Measurements from ENCODE around the gene CTNNB1. TPM values are rescaled to one million over a fixed set of nuclear protein-coding genes. Genes with fewer than 3 reads are reported as not detected.
"Not testable (repeated sequence)": the region's sequence is repeated elsewhere in the genome, so short reads cannot be mapped to it uniquely, and the experiment has no call there.

CTNNB1 gene
- total RNA-seq, 4 donors from 2014 or later: 379 to 659 (median 437) TPM

DNA sequence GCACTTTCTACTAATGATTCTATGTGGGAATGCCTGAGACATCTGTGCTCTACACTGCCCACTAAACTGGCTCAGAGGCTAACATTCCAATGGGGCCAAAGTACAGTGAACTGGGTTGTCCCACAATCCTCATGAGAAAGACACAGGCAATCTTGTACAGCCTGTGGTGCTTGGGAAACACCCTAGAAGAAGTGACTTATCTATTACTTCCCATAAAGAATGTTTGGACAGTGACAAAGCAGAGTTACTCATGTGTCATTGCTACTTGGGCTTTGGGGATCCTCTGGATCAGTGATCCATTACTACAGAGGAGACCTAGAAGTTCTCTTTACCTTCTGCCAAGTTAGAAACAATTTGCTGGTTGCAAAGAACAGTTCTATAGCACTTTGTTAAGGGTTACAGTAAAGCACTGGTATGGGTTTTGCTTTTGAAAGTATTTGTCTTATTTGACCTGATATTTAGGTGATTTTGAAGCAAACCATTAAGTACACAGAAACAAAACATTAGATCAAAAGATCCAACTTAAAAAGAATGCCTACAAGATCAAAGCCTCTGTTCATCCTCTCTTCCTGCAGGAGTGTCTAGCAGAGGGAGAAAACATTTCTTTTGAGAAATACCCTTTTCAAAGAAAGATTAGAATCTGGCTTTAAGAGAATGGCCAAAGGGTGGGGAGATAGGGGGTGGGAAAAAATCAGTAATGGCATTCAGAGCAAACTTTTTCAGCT lies 75.8 kb downstream of the CTNNB1 start:
- ATAC-seq (ENCODE audit: low FRiP score): no peak
- TF ChIP-seq, protein P1, sequence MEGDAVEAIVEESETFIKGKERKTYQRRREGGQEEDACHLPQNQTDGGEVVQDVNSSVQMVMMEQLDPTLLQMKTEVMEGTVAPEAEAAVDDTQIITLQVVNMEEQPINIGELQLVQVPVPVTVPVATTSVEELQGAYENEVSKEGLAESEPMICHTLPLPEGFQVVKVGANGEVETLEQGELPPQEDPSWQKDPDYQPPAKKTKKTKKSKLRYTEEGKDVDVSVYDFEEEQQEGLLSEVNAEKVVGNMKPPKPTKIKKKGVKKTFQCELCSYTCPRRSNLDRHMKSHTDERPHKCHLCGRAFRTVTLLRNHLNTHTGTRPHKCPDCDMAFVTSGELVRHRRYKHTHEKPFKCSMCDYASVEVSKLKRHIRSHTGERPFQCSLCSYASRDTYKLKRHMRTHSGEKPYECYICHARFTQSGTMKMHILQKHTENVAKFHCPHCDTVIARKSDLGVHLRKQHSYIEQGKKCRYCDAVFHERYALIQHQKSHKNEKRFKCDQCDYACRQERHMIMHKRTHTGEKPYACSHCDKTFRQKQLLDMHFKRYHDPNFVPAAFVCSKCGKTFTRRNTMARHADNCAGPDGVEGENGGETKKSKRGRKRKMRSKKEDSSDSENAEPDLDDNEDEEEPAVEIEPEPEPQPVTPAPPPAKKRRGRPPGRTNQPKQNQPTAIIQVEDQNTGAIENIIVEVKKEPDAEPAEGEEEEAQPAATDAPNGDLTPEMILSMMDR (IDR thresholded peaks at IDR 0.05): no peak

DNA sequence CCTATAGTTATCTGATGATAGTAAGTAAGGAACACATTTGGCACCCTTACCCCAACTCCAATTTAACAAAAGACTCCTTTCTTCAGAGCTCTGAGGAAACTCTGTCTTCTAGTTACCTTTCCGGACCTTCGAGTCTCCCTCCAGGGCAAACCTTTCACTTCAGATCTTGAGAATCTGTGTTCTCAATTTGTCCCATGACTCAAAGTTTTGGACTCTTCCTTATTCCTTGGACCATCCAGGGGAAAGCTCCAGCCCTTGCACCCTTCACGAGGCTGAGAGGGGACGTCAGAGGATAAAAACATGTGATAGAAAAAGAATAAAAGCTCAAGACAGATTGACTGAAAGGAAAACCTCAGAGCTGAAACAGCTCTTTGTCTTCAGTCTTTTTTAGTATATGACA lies 76.9 kb downstream of the CTNNB1 start:
- ATAC-seq (ENCODE audit: low FRiP score): no peak
- TF ChIP-seq, protein P1 (IDR thresholded peaks at IDR 0.05): no peak

More for the DNA sequence above, 75.8 kb downstream of the CTNNB1 start:
- DNase-seq (ENCODE audit: low spot score): no peak

DNA sequence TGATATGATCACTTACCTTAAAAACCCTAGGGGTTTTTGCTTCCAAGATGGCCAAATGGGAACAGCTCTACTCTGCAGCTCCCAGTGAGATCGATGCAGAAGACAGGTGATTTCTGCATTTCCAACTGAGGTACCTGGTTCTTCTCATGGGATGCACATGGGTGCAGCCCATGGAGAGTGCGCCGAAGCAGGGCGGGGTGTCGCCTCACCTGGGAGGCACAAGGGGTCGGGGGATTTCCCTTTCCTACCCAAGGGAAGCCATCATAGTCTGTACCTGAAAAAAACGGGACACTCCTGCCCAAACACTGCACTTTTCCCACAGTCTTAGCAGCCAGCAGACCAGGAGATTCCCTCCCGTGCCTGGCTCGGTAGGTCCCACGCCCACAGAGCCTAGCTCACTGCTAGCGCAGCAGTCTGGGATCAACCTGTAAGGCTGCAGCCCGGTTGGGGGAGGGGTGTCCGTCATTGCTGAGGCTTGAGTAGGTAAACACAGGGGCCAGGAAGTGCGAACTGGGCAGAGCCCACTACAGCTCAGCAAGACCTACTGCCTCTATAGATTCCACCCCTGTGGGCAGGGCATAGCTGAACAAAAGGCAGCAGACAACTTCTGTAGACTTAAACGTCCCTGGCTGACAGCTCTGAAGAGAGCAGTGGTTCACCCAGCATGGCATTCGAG lies 78.6 kb downstream of the CTNNB1 start:
- no peak for ATAC-seq (ENCODE audit: low FRiP score)
- DNase-seq (ENCODE audit: low spot score): no peak
- TF ChIP-seq, protein P1 (IDR thresholded peaks at IDR 0.05): no peak

More for the DNA sequence above, 76.9 kb downstream of the CTNNB1 start:
- no peak for DNase-seq (ENCODE audit: low spot score)

DNA sequence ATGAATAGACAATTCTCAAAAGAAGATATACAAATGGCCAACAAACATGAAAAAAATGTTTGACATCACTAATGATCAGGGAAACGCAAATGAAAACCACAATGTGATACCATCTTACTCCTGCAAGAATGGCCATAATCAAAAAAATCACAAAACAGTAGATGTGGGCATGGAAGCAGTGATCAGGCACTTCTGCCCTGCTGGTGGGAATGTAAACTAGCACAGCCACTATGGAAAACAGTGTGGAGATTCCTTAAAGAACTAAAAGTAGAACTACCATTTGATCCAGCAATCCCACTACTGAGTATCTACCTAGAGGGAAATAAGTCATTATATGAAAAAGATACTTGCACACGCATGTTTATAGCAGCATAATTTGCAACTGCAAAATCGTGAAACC lies 85.6 kb downstream of the CTNNB1 start:
- ATAC-seq (ENCODE audit: low FRiP score): not testable (repeated sequence)

DNA sequence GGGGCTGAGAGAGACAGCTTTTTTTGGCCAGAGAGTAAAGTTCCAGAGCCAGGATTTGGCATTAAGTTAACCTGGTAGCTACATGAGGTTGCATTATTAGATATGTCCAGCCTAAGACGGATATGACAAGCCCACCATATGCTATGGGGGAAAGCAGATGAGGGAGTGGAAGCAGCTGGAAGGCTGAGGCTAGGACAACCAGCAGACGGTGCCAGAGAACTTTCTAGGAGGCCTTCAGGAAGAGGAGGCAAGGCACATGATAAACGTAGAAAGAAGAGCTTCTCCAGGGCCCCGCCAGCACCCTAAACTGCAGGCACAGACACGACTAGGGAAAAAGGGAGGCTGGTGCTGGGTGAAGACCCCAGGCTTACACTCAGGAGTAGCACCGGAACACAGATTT lies 87.0 kb downstream of the CTNNB1 start:
- no peak for ATAC-seq (ENCODE audit: low FRiP score)
- DNase-seq (ENCODE audit: low spot score): no peak
- TF ChIP-seq, protein P1 (IDR thresholded peaks at IDR 0.05): no peak

More for the DNA sequence above, 85.6 kb downstream of the CTNNB1 start:
- not testable (repeated sequence) for DNase-seq (ENCODE audit: low spot score)

DNA sequence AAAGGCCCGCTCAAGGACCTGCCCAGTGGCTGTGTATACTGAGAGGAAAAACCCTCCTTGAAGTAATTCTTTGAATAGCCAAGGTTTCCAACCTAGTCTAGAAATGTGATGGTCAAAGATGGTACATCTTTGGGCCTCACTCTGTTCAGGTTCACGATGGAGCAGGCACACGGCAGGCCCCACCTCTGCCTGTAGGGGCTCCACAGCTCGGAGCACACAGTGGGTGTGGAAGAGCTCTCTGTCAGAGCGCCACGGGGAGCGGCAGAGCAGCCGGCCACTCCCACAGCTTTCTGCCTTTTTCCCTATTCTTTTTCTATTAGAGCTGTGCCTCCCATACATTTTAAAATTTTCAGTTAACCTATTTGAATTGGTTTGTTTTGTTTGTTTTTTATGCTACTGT lies 89.5 kb downstream of the CTNNB1 start:
- TF ChIP-seq, protein P1 (IDR thresholded peaks at IDR 0.05): no peak
- DNase-seq (ENCODE audit: low spot score) (no peak), ATAC-seq (ENCODE audit: low FRiP score) (no peak)

Small RNA genes within 50 kb of the gene (small RNA-seq; reads per million reads assigned to genes)
- not detected for gene MRPS31P1
